H1 (cell line): ENCODE results near the gene ZDHHC3. TPM values are rescaled to one million over a fixed set of nuclear protein-coding genes. Genes with fewer than 3 reads are reported as not detected.

Experiments used
- CTCF ChIA-PET: fragments of 300-600 bp; sonication (Branson Sonifier 250); formaldehyde crosslinking; loops from one replicate; lab custom pipeline; 2021; ENCODE audit not compliant: partially characterized antibody; lab: Charles Lee
- POLR2A ChIA-PET: fragments of 300-600 bp; sonication (Branson Sonifier 250); formaldehyde crosslinking; loops from one replicate; lab custom pipeline; 2021; ENCODE audit warnings: inconsistent platforms; ENCODE audit not compliant: partially characterized antibody; lab: Charles Lee
- DNase-seq, 2 experiments: peaks; one replicate each; pipeline versions ENCODE4 v3.0.0 to v3.0.0-alpha.2; 2010 to 2022; ENCODE audit warnings: low spot score in 2 of 2, low read depth in 1 of 2, mixed read lengths in 1 of 2
- FAIRE-seq: peaks from 2 replicates; lab custom pipeline; 2011; peaks lifted over from hg19 to GRCh38; lab: Jason Lieb, UNC
- H2AFZ ChIP-seq: 2 replicates; pipeline ENCODE4 v1.8.1; 2012; ENCODE audit warnings: low read length, inconsistent platforms
- H2AK5ac ChIP-seq: 2 replicates; pipeline ENCODE4 v1.6.1; 2013; ENCODE audit warnings: low read depth, low read length
- H2BK120ac ChIP-seq: replicated peaks from 2 replicates; pipeline ENCODE3; 2013; ENCODE audit warnings: low read depth, low read length, inconsistent platforms
- H2BK12ac ChIP-seq: 2 replicates; pipeline ENCODE4 v1.6.1; 2013; ENCODE audit warnings: low read depth, low read length
- H2BK15ac ChIP-seq: 2 replicates; pipeline ENCODE4 v1.6.1; 2013; ENCODE audit warnings: low read length
- H2BK20ac ChIP-seq: 2 replicates; pipeline ENCODE4 v1.6.1; 2013; ENCODE audit warnings: low read length
- H2BK5ac ChIP-seq: 2 replicates; pipeline ENCODE4 v1.6.1; 2013; ENCODE audit warnings: low read depth, low read length
- H3K14ac ChIP-seq: 2 replicates; pipeline ENCODE4 v1.6.1; 2013; ENCODE audit warnings: inconsistent platforms; ENCODE audit not compliant: insufficient read length
- H3K18ac ChIP-seq: 2 replicates; pipeline ENCODE4 v1.6.1; 2013; ENCODE audit warnings: low read length; ENCODE audit errors: extremely low read depth
- H3K23ac ChIP-seq: 2 replicates; pipeline ENCODE4 v1.6.1; 2013; ENCODE audit warnings: inconsistent platforms; ENCODE audit not compliant: insufficient read length
- H3K23me2 ChIP-seq: 2 replicates; pipeline ENCODE4 v1.6.1; 2013; ENCODE audit warnings: low read depth, low read length
- H3K27ac ChIP-seq: 2 replicates; pipeline ENCODE4 v1.6.1; 2011; ENCODE audit warnings: low read depth, low read length, inconsistent platforms
- H3K27me3 ChIP-seq, 4 experiments: replicated peaks in 1 of 4; 1 replicate in 1 of 4; 2 replicates in 3 of 4; pipeline versions ENCODE4 v1.6.1 to v1.8.1; 2011 to 2013; ENCODE audit warnings: low read length in 3 of 4, mild to moderate bottlenecking in 3 of 4, inconsistent platforms in 2 of 4, mixed read lengths in 2 of 4, moderate library complexity in 1 of 4; ENCODE audit not compliant: control insufficient read depth in 3 of 4, insufficient read depth in 3 of 4; ENCODE audit errors: extremely low read depth in 1 of 4
- H3K36me3 ChIP-seq, 4 experiments: 2 replicates each; pipeline versions ENCODE4 v1.6.1 to v1.8.1; 2011 to 2013; ENCODE audit warnings: mild to moderate bottlenecking in 4 of 4, low read length in 3 of 4, moderate library complexity in 2 of 4, control low read depth in 1 of 4, inconsistent platforms in 1 of 4; ENCODE audit not compliant: insufficient read depth in 4 of 4, control insufficient read depth in 2 of 4
- H3K4ac ChIP-seq: replicated peaks from 2 replicates; pipeline ENCODE3; 2013; ENCODE audit warnings: low read length, low read depth, mixed read lengths, inconsistent platforms; ENCODE audit not compliant: insufficient read length
- H3K4me1 ChIP-seq, 4 experiments: replicated peaks in 1 of 4; 1 replicate in 1 of 4; 2 replicates in 3 of 4; pipeline versions ENCODE4 v1.6.1 to v1.8.1; 2011 to 2013; ENCODE audit warnings: low read length in 3 of 4, inconsistent platforms in 2 of 4, mixed read lengths in 1 of 4; ENCODE audit not compliant: insufficient read depth in 4 of 4, control insufficient read depth in 3 of 4
- H3K4me2 ChIP-seq, 2 experiments: 2 replicates each; pipeline versions ENCODE4 v1.6.1 to v1.8.1; 2011 to 2013; ENCODE audit warnings: low read depth in 2 of 2, low read length in 2 of 2, control low read depth in 1 of 2, inconsistent platforms in 1 of 2, mild to moderate bottlenecking in 1 of 2; ENCODE audit not compliant: insufficient read depth in 1 of 2
- H3K4me3 ChIP-seq, 4 experiments: fragments of 200-600, 300-600 bp in 1 of 4; sonication (generic), shearing (Covaris generic), sonication (Bioruptor Twin) in 1 of 4; 2 replicates each; pipeline versions ENCODE4 v1.5.1 to v1.8.1; 2011 to 2016; ENCODE audit warnings: low read length in 4 of 4, low read depth in 3 of 4, control low read depth in 2 of 4, inconsistent platforms in 2 of 4, mild to moderate bottlenecking in 2 of 4, mixed read lengths in 1 of 4, moderate library complexity in 1 of 4; ENCODE audit not compliant: insufficient read depth in 2 of 4; ENCODE audit errors: extremely low read depth in 1 of 4
- H3K56ac ChIP-seq: replicated peaks from 2 replicates; pipeline ENCODE3; 2013; ENCODE audit warnings: low read depth, mild to moderate bottlenecking, mixed read lengths, low read length, inconsistent platforms; ENCODE audit not compliant: insufficient read length
- H3K79me1 ChIP-seq: 2 replicates; pipeline ENCODE4 v1.6.1; 2013; ENCODE audit warnings: low read depth, low read length, control low read depth
- H3K79me2 ChIP-seq, 2 experiments: 2 replicates each; pipeline versions ENCODE4 v1.6.1 to v1.8.1; 2012 to 2013; ENCODE audit warnings: low read length in 2 of 2, mild to moderate bottlenecking in 2 of 2, inconsistent platforms in 1 of 2; ENCODE audit not compliant: insufficient read depth in 2 of 2, control insufficient read depth in 1 of 2
- H3K9ac ChIP-seq, 4 experiments: replicated peaks in 1 of 4; 1 replicate in 1 of 4; 2 replicates in 3 of 4; pipeline versions ENCODE4 v1.6.1 to v1.8.1; 2011 to 2013; ENCODE audit warnings: low read depth in 3 of 4, low read length in 3 of 4, control low read depth in 2 of 4, mild to moderate bottlenecking in 2 of 4, moderate library complexity in 2 of 4, inconsistent platforms in 1 of 4; ENCODE audit errors: extremely low read depth in 1 of 4
- H3K9me3 ChIP-seq, 2 experiments: 2 replicates each; pipeline versions ENCODE4 v1.6.1 to v1.8.1; 2012 to 2013; ENCODE audit warnings: mild to moderate bottlenecking in 2 of 2, moderate library complexity in 2 of 2, control low read depth in 1 of 2, inconsistent platforms in 1 of 2, low read depth in 1 of 2, low read length in 1 of 2, mixed read lengths in 1 of 2; ENCODE audit not compliant: insufficient read depth in 2 of 2
- H4K20me1 ChIP-seq, 2 experiments: replicated peaks in 1 of 2; 2 replicates each; pipeline versions ENCODE3 to v1.8.1; 2011 to 2013; ENCODE audit warnings: inconsistent platforms in 2 of 2, low read length in 2 of 2, mild to moderate bottlenecking in 1 of 2; ENCODE audit not compliant: insufficient read depth in 2 of 2, control insufficient read depth in 1 of 2
- H4K5ac ChIP-seq: 2 replicates; pipeline ENCODE4 v1.6.1; 2013; ENCODE audit warnings: low read length, low read depth, mixed read lengths, inconsistent platforms; ENCODE audit not compliant: insufficient read length
- H4K8ac ChIP-seq: 2 replicates; pipeline ENCODE4 v1.8.0; 2013; ENCODE audit warnings: mild to moderate bottlenecking, moderate library complexity, low read length, inconsistent platforms; ENCODE audit not compliant: insufficient read depth; ENCODE audit errors: extremely low read depth
- H4K91ac ChIP-seq: replicated peaks from 2 replicates; pipeline ENCODE3; 2013; ENCODE audit warnings: low read length, mixed read lengths, inconsistent platforms; ENCODE audit not compliant: insufficient read length
- POLR2A ChIP-seq, 2 experiments: IDR thresholded peaks; 1 replicate in 1 of 2; 2 replicates in 1 of 2; pipeline ENCODE4 v1.6.1; 2011; ENCODE audit warnings: low read depth in 2 of 2, low read length in 2 of 2, mild to moderate bottlenecking in 2 of 2; ENCODE audit errors: control extremely low read depth in 1 of 2
- RBBP5 ChIP-seq: IDR thresholded peaks from 2 replicates; pipeline ENCODE4 v1.7.1; 2012; ENCODE audit warnings: low read depth, mild to moderate bottlenecking, inconsistent platforms, low read length, moderate library complexity, borderline replicate concordance
- WGBS, 2 experiments: shearing (Covaris generic) in 1 of 2; methylation state at CpG; one replicate each; pipeline versions ENCODE4 v1.1.6 to v1.1.7; 2013 to 2015; ENCODE audit warnings: low lambda C conversion rate in 2 of 2, mixed read lengths in 2 of 2, inconsistent platforms in 1 of 2, low coverage in 1 of 2, missing lambda C conversion rate in 1 of 2; ENCODE audit not compliant: insufficient replicate concordance in 2 of 2, insufficient coverage in 1 of 2, insufficient read length in 1 of 2; ENCODE audit errors: extremely low coverage in 1 of 2, missing lambda C conversion rate in 1 of 2; 5-methylcytosine and 5-hydroxymethylcytosine counted together
- polyA plus RNA-seq, 7 experiments: library from polyadenylated mRNA; depleted of rRNA in 3 of 7; stranded (reverse) in 5 of 7; unstranded in 2 of 7; fragments of >200 nt in 5 of 7; fragments of 200-250 nt in 2 of 7; gene quantifications; 1 replicate in 5 of 7; 2 replicates in 1 of 7; 4 replicates in 1 of 7; pipeline versions ENCODE4 v1.2.1 to v1.2.3, GENCODE V29; 2011 to 2013; ENCODE audit warnings: missing spikeins in 2 of 7, mixed read lengths in 2 of 7
- total RNA-seq: library from RNA; stranded (reverse); fragmentation: NEBNext Ultra II Directional; extraction: Animal tissue kit (Norgen Biotek cat#: 25700); gene quantifications from 2 replicates; pipeline ENCODE4 v1.2.1, GENCODE V29; 2021

ZDHHC3 gene
- total and polyA plus RNA-seq, 2 of the 8 experiments (the other 6 are each of a cell fraction or from before 2014, with no cell fraction given): 77.4 to 88.7 TPM

GRCh38 chr3:44926921-44927320 is 49.1 kb downstream of the ZDHHC3 start:
- Histone ChIP-seq H3K4me3 (no peak overlapping the region), H3K14ac (no peak overlapping the region), H3K27me3 (no peaks in the 10 kb centered on the region), H4K20me1 (peaks cover 6% of the 10 kb centered on the region in 2 experiments), H3K79me1 (no peaks in the 10 kb centered on the region), H3K9ac (no peak overlapping the region), H3K4ac (no peak overlapping the region), H2BK20ac (no peak overlapping the region), H3K56ac (no peak overlapping the region), H2BK15ac (no peak overlapping the region), H3K36me3 (peaks cover 5 to 18% (median 8%) of the 10 kb centered on the region in 4 experiments; a peak in 6 of 8 replicates), H3K4me2 (no peak overlapping the region), H4K5ac (no peak overlapping the region), H2AK5ac (no peak overlapping the region), H4K91ac (no peak overlapping the region), H4K8ac (no peak overlapping the region), H2BK5ac (no peak overlapping the region), H2AFZ (no peak overlapping the region), H2BK120ac (no peak overlapping the region), H3K27ac (no peak overlapping the region), H3K79me2 (no peaks in the 10 kb centered on the region), H3K9me3 (no peaks in the 10 kb centered on the region), H3K23ac (no peak overlapping the region), H3K23me2 (no peaks in the 10 kb centered on the region), H2BK12ac (no peak overlapping the region), H3K4me1 (no peaks in the 10 kb centered on the region), H3K18ac (no peak overlapping the region)
- CTCF ChIA-PET: interaction anchor here (0.9 to 9.0 kb wide), 7 partner anchors 12 to 62 kb away, joined by 3 to 69 read pairs (median 4); no protein-coding TSS in a partner anchor
- no peak for FAIRE-seq
- whole genome bisulfite sequencing, 2 experiments: 83% methylated on average over 7 of the region's 7 CpGs; no CpG with 5 or more reads in 1 of the 2 experiments
- POLR2A ChIA-PET: interaction anchor here (1.1 to 1.2 kb wide), 2 partner anchors 24 to 48 kb away, joined by 3 read pairs; no protein-coding TSS in a partner anchor
- DNase-seq: no peak
- no peak for TF ChIP-seq RBBP5
- no peak for TF ChIP-seq POLR2A (IDR thresholded peaks at IDR 0.05; ENCODE audit: control extremely low read depth in 1 of 2, low read depth in 2 of 2, low read length in 2 of 2)
